Smooth muscle cell (in vitro differentiated cells): ENCODE data around the gene OFD1. TPM values are rescaled to one million over a fixed set of nuclear protein-coding genes. Genes with fewer than 3 reads are reported as not detected.

ENCODE experiments used
- DNase-seq: peaks from one replicate; lab custom pipeline; 2025; ENCODE audit not compliant: unreplicated experiment; lab: John Stamatoyannopoulos, UW
- H2AFZ ChIP-seq: fragments of 200-600 bp; sonication (generic); 2 replicates; pipeline ENCODE4 v1.6.0; 2016; ENCODE audit warnings: antibody characterized with exemption, low read depth, mild to moderate bottlenecking
- H3F3A ChIP-seq: fragments of 200-600 bp; sonication (generic); 2 replicates; pipeline ENCODE4 v1.6.0; 2017; ENCODE audit warnings: antibody characterized with exemption, low read depth
- H3K27ac ChIP-seq: fragments of 200-600 bp; sonication (generic); 2 replicates; pipeline ENCODE4 v1.5.1; 2016; ENCODE audit warnings: low read depth, mild to moderate bottlenecking
- H3K27me3 ChIP-seq: fragments of 200-600 bp; sonication (generic); 2 replicates; pipeline ENCODE4 v1.6.1; 2016; ENCODE audit warnings: low read depth, mild to moderate bottlenecking
- H3K36me3 ChIP-seq: fragments of 200-600 bp; sonication (generic); 2 replicates; pipeline ENCODE4 v1.5.1; 2016; ENCODE audit warnings: low read depth
- H3K4me1 ChIP-seq: fragments of 200-600 bp; sonication (generic); 2 replicates; pipeline ENCODE4 v1.5.1; 2016; ENCODE audit warnings: low read depth
- H3K4me2 ChIP-seq: fragments of 200-600 bp; sonication (generic); 2 replicates; pipeline ENCODE4 v1.6.0; 2016; ENCODE audit warnings: mild to moderate bottlenecking
- H3K4me3 ChIP-seq: fragments of 200-600 bp; sonication (generic); 2 replicates; pipeline ENCODE4 v1.5.1; 2016; ENCODE audit warnings: mild to moderate bottlenecking
- H3K79me2 ChIP-seq: fragments of 200-600 bp; sonication (generic); 2 replicates; pipeline ENCODE4 v1.6.0; 2016; ENCODE audit warnings: low read depth, mild to moderate bottlenecking
- H3K9ac ChIP-seq: fragments of 200-600 bp; sonication (generic); 2 replicates; pipeline ENCODE4 v1.6.0; 2016; ENCODE audit warnings: low read depth
- H3K9me3 ChIP-seq: fragments of 200-600 bp; sonication (generic); replicated peaks from 2 replicates; pipeline ENCODE4 v1.5.1; 2016; ENCODE audit warnings: low read depth
- H4K20me1 ChIP-seq: fragments of 200-600 bp; sonication (generic); 2 replicates; pipeline ENCODE4 v1.6.0; 2016; ENCODE audit warnings: low read depth
- CTCF ChIP-seq: fragments of 200-600 bp; sonication (generic); IDR thresholded peaks from 2 replicates; pipeline ENCODE4 v1.5.1; 2017; ENCODE audit warnings: borderline replicate concordance, mild to moderate bottlenecking, antibody characterized with exemption; ENCODE audit not compliant: insufficient read depth, poor library complexity, severe bottlenecking
- WGBS: methylation state at CpG from one replicate; pipeline ENCODE4 v1.1.7; 2016; ENCODE audit warnings: low lambda C conversion rate; 5-methylcytosine and 5-hydroxymethylcytosine counted together
- polyA plus RNA-seq: library from polyadenylated mRNA; unstranded; fragments of >200 nt; fragmentation: Nextera tagmentation; extraction: Ambion mirVana; gene quantifications from 2 replicates; pipeline ENCODE4 v1.2.1, GENCODE V29; 2016
- total RNA-seq: library from RNA; depleted of rRNA; stranded (reverse); fragments of >200 nt; gene quantifications from 2 replicates; pipeline ENCODE4 v1.2.3, GENCODE V29; 2014

Gene OFD1
- total and polyA plus RNA-seq, 2 experiments from 2014 or later = 12.5 to 14.4 TPM

GRCh38 chrX:13768939-13769338 is 34.4 kb downstream of the OFD1 start:
- TF ChIP-seq CTCF = no peak
- WGBS = 88% methylated on average over 4 of the region's 4 CpGs
- no peak overlapping the region for H3K27ac ChIP-seq
- H3K27me3 ChIP-seq = no peaks in the 10 kb centered on the region
- no peak for DNase-seq
- H3K9ac ChIP-seq = no peak overlapping the region
- no peaks in the 10 kb centered on the region for H4K20me1 ChIP-seq
- no peaks in the 10 kb centered on the region for H3K79me2 ChIP-seq
- H3K9me3 ChIP-seq = no peaks in the 10 kb centered on the region
- H3K4me2 ChIP-seq = no peak overlapping the region
- peaks cover 13% of the 10 kb centered on the region for H3K36me3 ChIP-seq
- peaks cover 4% of the 10 kb centered on the region for H3F3A ChIP-seq
- no peak overlapping the region for H3K4me3 ChIP-seq
- H2AFZ ChIP-seq = no peak overlapping the region
- H3K4me1 ChIP-seq = peaks cover 4% of the 10 kb centered on the region

- Histone ChIP-seq H3F3A (peaks cover 4% of the 10 kb centered on the region), H3K27me3 (no peaks in the 10 kb centered on the region), H3K36me3 (peaks cover 13% of the 10 kb centered on the region), H2AFZ (no peak overlapping the region), H3K27ac (no peak overlapping the region), H3K79me2 (no peaks in the 10 kb centered on the region), H3K4me3 (no peak overlapping the region), H3K9me3 (no peaks in the 10 kb centered on the region), H4K20me1 (no peaks in the 10 kb centered on the region), H3K4me1 (no peaks in the 10 kb centered on the region), H3K4me2 (no peak overlapping the region), H3K9ac (no peak overlapping the region)
- DNase-seq = no peak
- TF ChIP-seq CTCF = no peak
- WGBS = 68% methylated on average over 3 of the region's 3 CpGs
These were observed 35.5 kb downstream of the OFD1 start for GRCh38 chrX:13770013-13770535.

GRCh38 chrX:13774696-13775095 is 40.1 kb downstream of the OFD1 start:
- Histone ChIP-seq H3K27me3 (no peaks in the 10 kb centered on the region), H3K9ac (no peak overlapping the region), H3K4me3 (no peak overlapping the region), H3K4me2 (no peak overlapping the region), H4K20me1 (no peaks in the 10 kb centered on the region), H3K27ac (no peak overlapping the region), H2AFZ (no peak overlapping the region), H3K79me2 (no peaks in the 10 kb centered on the region), H3K36me3 (peaks cover 3% of the 10 kb centered on the region), H3K4me1 (no peaks in the 10 kb centered on the region), H3K9me3 (no peaks in the 10 kb centered on the region), H3F3A (no peaks in the 10 kb centered on the region)
- no peak for TF ChIP-seq CTCF
- 74% methylated on average over 2 of the region's 2 CpGs for WGBS
- no peak for DNase-seq

GRCh38 chrX:13775837-13776236 is 41.3 kb downstream of the OFD1 start:
- Histone ChIP-seq H3K79me2 (no peaks in the 10 kb centered on the region), H3K9ac (no peak overlapping the region), H3K27ac (no peak overlapping the region), H3K4me1 (no peaks in the 10 kb centered on the region), H2AFZ (no peak overlapping the region), H3K9me3 (no peaks in the 10 kb centered on the region), H4K20me1 (no peaks in the 10 kb centered on the region), H3K4me3 (no peak overlapping the region), H3F3A (no peaks in the 10 kb centered on the region), H3K4me2 (no peak overlapping the region), H3K27me3 (no peaks in the 10 kb centered on the region), H3K36me3 (no peaks in the 10 kb centered on the region)
- no peak for TF ChIP-seq CTCF
- 79% methylated on average over 3 of the region's 3 CpGs for WGBS
- no peak for DNase-seq
